K562 (cell line): ENCODE measurements around the gene TMEM89. TPM values are rescaled to one million over a fixed set of nuclear protein-coding genes. Genes with fewer than 3 reads are reported as not detected.

Experiments used
- C11orf30 ChIP-seq: fragments of 450-650 bp; IDR thresholded peaks from 2 replicates; pipeline ENCODE4 v1.6.1; 2016; ENCODE audit warnings: low read depth, mild to moderate bottlenecking
- CTBP1 ChIP-seq: fragments of 450-650 bp; IDR thresholded peaks from 2 replicates; pipeline ENCODE4 v1.6.1; 2016; ENCODE audit warnings: borderline replicate concordance
- GTF2E2 ChIP-seq: fragments of 200-800 bp; sonication (Bioruptor generic); IDR thresholded peaks from 2 replicates; pipeline ENCODE4 v1.6.1; 2016; ENCODE audit warnings: missing genetic modification characterization, missing compliant biosample characterization
- HDAC1 ChIP-seq, 2 experiments: fragments of 450-650 bp; IDR thresholded peaks; 2 replicates each; pipeline ENCODE4 v1.6.1; 2016 to 2017; ENCODE audit warnings: inconsistent platforms in 1 of 2, mild to moderate bottlenecking in 1 of 2, moderate library complexity in 1 of 2
- MAX ChIP-seq: sonication (generic); formaldehyde crosslinking; IDR thresholded peaks from 2 replicates; pipeline ENCODE4 v1.9.0; 2022; ENCODE audit warnings: mild to moderate bottlenecking, missing genetic modification reagents
- MAZ ChIP-seq, 2 experiments: fragments of 450-650 bp in 1 of 2; sonication (generic) in 1 of 2; formaldehyde crosslinking; IDR thresholded peaks in 1 of 2; conservative IDR thresholded peaks in 1 of 2; 2 replicates each; pipeline versions ENCODE4 v1.4.0 to v1.5.0; 2020; ENCODE audit warnings: mild to moderate bottlenecking in 1 of 2, missing genetic modification reagents in 1 of 2
- MBD2 ChIP-seq: sonication (generic); IDR thresholded peaks from 2 replicates; pipeline ENCODE4 v1.6.1; 2016; ENCODE audit warnings: low read depth, borderline replicate concordance
- MNT ChIP-seq, 2 experiments: fragments of 450-650 bp; conservative IDR thresholded peaks; 2 replicates each; pipeline ENCODE4 v1.6.1; 2017; ENCODE audit warnings: mild to moderate bottlenecking in 2 of 2, moderate library complexity in 2 of 2
- OTX1 ChIP-seq: fragments of 450-650 bp; formaldehyde crosslinking; IDR thresholded peaks from 2 replicates; pipeline ENCODE4 v1.4.0; 2022; ENCODE audit warnings: mild to moderate bottlenecking
- PML ChIP-seq: IDR thresholded peaks from 2 replicates; pipeline ENCODE4 v1.6.1; 2012; ENCODE audit warnings: low read length, inconsistent platforms
- RAD21 ChIP-seq, 2 experiments: fragments of 250-450 bp in 1 of 2; fragments of 450-650 bp in 1 of 2; sonication (Bioruptor Pico) in 1 of 2; formaldehyde crosslinking in 1 of 2; IDR thresholded peaks in 1 of 2; conservative IDR thresholded peaks in 1 of 2; 2 replicates each; pipeline versions ENCODE4 v1.4.0 to v1.8.0; 2020 to 2022; ENCODE audit warnings: mild to moderate bottlenecking in 2 of 2, moderate library complexity in 1 of 2
- RBFOX2 ChIP-seq: fragments of 200-400 bp; formaldehyde crosslinking; IDR thresholded peaks from 2 replicates; pipeline ENCODE4 v1.6.1; 2017; ENCODE audit warnings: low read depth, mild to moderate bottlenecking, low read length, moderate library complexity
- TAF9B ChIP-seq: fragments of 450-650 bp; IDR thresholded peaks from 2 replicates; pipeline ENCODE4 v1.6.1; 2018; ENCODE audit warnings: mild to moderate bottlenecking; ENCODE audit not compliant: partially characterized antibody
- TCF3 ChIP-seq: sonication (generic); formaldehyde crosslinking; IDR thresholded peaks from 2 replicates; pipeline ENCODE4 v1.4.0; 2020; ENCODE audit warnings: mild to moderate bottlenecking, missing genetic modification reagents
- TCF7 ChIP-seq: sonication (generic); IDR thresholded peaks from 2 replicates; pipeline ENCODE4 v1.6.1; 2016; ENCODE audit warnings: antibody characterized with exemption, borderline replicate concordance
- polyA plus RNA-seq, 8 experiments: library from polyadenylated mRNA; depleted of rRNA in 4 of 8; stranded (reverse) in 5 of 8; unstranded in 3 of 8; fragments of >200 nt; fragmentation: Nextera tagmentation in 2 of 8; fragmentation: Illumina TruSeq in 1 of 8; extraction: Ambion mirVana in 2 of 8; extraction: Trizol in 1 of 8; gene quantifications; 2 replicates each; pipeline versions ENCODE4 v1.2.1 to v1.2.3, GENCODE V29; 2011 to 2014; ENCODE audit warnings: inconsistent platforms in 1 of 8, missing spikeins in 1 of 8
- total RNA-seq, 7 experiments: library from RNA; depleted of rRNA in 6 of 7; stranded (reverse); fragments of >200 nt in 6 of 7; fragmentation: Illumina TruSeq in 2 of 7; extraction: Trizol in 2 of 7; gene quantifications; 2 replicates each; pipeline versions ENCODE4 v1.2.1 to v1.2.3, GENCODE V29; 2011 to 2021; ENCODE audit warnings: low replicate concordance in 1 of 7
- TF ChIP-seq, protein P1 (sequence below), 3 experiments: fragments of 200-800 bp in 1 of 3; sonication (Bioruptor generic) in 1 of 3; sonication (generic) in 1 of 3; formaldehyde crosslinking in 1 of 3; IDR thresholded peaks; 2 replicates each; pipeline versions ENCODE4 v1.6.1 to v1.8.0; 2016 to 2022; ENCODE audit warnings: mild to moderate bottlenecking in 2 of 3, missing compliant biosample characterization in 2 of 3, missing genetic modification characterization in 2 of 3, missing genetic modification reagents in 1 of 3
- TF ChIP-seq, protein P2 (sequence below): sonication (generic); formaldehyde crosslinking; IDR thresholded peaks from 2 replicates; pipeline ENCODE4 v1.8.0; 2023; ENCODE audit warnings: mild to moderate bottlenecking, missing genetic modification reagents

TMEM89 gene
- total and polyA plus RNA-seq, 9 of the 15 experiments (the other 6 are each of a cell fraction or from before 2014, with no cell fraction given): not detected

DNA sequence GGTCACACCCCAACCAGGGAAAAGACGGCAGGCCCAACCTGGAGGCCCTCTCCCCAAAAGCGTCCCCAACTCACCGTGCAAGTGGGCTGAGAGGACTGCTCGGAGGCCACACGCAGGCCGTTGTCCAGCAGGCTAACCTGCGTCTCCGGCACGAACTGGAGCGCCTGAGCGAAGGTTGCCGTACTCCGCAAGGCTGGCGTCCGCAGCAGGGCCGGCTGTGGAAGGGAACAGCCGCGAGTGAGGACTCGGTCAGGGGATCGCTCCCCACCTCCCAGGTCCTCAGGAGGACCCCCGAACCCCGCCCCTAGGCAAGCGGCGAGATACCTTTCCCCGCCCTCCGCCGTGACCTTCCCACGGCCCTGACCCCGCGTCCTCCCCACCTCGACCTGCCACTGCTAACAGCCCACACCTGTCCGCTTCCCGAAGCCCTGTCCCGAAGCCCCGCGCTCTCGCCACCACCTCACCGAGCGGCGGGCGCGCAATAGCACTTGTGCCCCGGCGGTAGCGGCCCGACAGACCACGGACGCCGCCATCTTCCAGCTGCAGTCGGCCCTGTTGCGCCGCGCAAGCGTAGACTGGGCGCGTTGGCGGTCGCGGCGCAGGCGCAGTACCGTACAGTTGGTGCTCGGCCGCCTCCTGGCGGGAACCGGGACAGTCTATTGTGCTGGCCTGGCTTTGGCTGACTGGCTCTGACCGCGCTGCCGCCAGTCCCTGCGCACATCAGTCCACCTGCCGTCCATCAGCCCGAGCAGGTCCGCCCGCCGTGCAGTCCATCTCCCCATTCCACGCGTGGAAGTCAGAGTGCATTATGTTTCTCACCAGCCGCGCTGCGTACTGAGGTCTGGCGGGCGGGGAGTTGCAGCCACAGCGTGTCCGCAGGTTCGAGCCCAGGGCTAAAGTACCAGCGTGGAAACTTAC is 12.2 kb downstream of the TMEM89 start, which contains the start of gene UQCRC1 (continued):
- TF ChIP-seq, protein P1, sequence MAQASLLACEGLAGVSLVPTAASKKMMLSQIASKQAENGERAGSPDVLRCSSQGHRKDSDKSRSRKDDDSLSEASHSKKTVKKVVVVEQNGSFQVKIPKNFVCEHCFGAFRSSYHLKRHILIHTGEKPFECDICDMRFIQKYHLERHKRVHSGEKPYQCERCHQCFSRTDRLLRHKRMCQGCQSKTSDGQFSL (CRISPR knock-in tag; IDR thresholded peaks at IDR 0.05): no peak
- TF ChIP-seq, protein P1 (tag; IDR thresholded peaks at IDR 0.05): no peak
- TF ChIP-seq OTX1 (CRISPR knock-in tag) (0 out of 2 replicates have a peak, but pooled peaks have one; percentile 62), MBD2 (peak; percentile 34; the same call in 1 of the 2 replicates), GTF2E2 (peak; percentile 34; the same call in 1 of the 2 replicates), TCF7 (0 out of 2 replicates have a peak, but pooled peaks have one; percentile 45), MNT (conservative IDR thresholded peaks at IDR 0.05) (peak; percentile 43 to 68), TCF3 (peak; percentile 24; the same call in 1 of the 2 replicates), CTBP1 (peak; percentile 79), RBFOX2 (peak; percentile 97), HDAC1 (IDR thresholded peaks at IDR 0.05) (peak in 1 of 2 experiments; percentile 88; a peak in 2 of 4 replicates), MAZ (CRISPR knock-in tag; conservative IDR thresholded peaks at IDR 0.05 in 1 of 2, IDR thresholded peaks at IDR 0.05 in 1 of 2) (peak; percentile 53 to 70), RAD21 (CRISPR knock-in tag; conservative IDR thresholded peaks at IDR 0.05 in 1 of 2, IDR thresholded peaks at IDR 0.05 in 1 of 2) (peak in 1 of 2 experiments; percentile 43; a peak in 2 of 4 replicates), PML (peak; percentile 59), MAX (CRISPR knock-in tag) (peak; percentile 58), C11orf30 (peak; percentile 92), TAF9B (peak; percentile 85)
- TF ChIP-seq, protein P2, sequence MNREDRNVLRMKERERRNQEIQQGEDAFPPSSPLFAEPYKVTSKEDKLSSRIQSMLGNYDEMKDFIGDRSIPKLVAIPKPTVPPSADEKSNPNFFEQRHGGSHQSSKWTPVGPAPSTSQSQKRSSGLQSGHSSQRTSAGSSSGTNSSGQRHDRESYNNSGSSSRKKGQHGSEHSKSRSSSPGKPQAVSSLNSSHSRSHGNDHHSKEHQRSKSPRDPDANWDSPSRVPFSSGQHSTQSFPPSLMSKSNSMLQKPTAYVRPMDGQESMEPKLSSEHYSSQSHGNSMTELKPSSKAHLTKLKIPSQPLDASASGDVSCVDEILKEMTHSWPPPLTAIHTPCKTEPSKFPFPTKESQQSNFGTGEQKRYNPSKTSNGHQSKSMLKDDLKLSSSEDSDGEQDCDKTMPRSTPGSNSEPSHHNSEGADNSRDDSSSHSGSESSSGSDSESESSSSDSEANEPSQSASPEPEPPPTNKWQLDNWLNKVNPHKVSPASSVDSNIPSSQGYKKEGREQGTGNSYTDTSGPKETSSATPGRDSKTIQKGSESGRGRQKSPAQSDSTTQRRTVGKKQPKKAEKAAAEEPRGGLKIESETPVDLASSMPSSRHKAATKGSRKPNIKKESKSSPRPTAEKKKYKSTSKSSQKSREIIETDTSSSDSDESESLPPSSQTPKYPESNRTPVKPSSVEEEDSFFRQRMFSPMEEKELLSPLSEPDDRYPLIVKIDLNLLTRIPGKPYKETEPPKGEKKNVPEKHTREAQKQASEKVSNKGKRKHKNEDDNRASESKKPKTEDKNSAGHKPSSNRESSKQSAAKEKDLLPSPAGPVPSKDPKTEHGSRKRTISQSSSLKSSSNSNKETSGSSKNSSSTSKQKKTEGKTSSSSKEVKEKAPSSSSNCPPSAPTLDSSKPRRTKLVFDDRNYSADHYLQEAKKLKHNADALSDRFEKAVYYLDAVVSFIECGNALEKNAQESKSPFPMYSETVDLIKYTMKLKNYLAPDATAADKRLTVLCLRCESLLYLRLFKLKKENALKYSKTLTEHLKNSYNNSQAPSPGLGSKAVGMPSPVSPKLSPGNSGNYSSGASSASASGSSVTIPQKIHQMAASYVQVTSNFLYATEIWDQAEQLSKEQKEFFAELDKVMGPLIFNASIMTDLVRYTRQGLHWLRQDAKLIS: peak; percentile 69; the same call in 1 of the 2 replicates
